ENCODE results near the gene ARHGEF19.

DNA sequence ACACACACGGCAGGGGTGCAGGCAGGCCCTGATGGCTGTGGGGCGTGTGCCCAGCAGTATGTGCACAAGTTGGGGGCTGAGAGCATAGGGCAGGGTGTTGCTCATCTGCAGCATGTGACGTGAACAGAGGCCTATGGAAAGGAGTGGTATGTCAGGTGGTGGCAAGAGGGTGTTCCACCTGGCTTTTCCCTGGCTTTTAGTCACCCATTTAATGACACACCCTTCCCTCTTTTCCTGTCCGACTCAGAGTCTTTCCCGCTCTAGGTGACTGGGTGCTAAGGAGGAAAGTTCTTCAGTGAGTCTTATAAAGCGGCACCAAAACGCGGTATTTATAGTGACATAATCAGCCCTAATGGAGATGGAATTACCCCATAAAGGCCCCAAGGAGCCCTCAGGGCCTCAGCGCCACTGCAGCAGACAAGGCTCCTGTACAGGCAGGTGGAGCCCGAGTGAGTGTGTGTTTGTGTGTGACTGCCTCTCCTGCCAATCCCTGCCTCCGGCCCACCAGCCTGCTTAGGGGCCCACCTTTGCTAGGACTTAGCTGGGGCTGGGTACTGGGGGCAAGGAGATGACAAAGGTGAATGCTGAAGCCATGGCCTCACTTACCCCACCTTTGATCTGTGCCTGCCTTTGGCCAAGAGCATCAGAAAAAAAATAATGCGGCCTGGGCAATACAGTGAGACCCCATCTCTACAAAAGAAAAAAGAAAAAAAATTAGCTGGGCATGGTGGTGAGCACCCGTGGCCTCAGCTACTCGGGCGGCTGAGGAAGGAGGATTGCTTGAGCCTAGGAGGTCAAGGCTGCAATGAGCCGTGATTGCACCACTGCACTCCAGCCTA is 53.2 kb downstream of the ARHGEF19 start:
- TF ChIP-seq, protein P1, sequence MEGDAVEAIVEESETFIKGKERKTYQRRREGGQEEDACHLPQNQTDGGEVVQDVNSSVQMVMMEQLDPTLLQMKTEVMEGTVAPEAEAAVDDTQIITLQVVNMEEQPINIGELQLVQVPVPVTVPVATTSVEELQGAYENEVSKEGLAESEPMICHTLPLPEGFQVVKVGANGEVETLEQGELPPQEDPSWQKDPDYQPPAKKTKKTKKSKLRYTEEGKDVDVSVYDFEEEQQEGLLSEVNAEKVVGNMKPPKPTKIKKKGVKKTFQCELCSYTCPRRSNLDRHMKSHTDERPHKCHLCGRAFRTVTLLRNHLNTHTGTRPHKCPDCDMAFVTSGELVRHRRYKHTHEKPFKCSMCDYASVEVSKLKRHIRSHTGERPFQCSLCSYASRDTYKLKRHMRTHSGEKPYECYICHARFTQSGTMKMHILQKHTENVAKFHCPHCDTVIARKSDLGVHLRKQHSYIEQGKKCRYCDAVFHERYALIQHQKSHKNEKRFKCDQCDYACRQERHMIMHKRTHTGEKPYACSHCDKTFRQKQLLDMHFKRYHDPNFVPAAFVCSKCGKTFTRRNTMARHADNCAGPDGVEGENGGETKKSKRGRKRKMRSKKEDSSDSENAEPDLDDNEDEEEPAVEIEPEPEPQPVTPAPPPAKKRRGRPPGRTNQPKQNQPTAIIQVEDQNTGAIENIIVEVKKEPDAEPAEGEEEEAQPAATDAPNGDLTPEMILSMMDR (conservative IDR thresholded peaks at IDR 0.05; ENCODE audit: low read length) = no peak
- no peak for TF ChIP-seq EZH2phosphoT487 (IDR thresholded peaks at IDR 0.05; ENCODE audit: borderline replicate concordance)
